ENCODE results near the gene TMEM52B.

Gene TMEM52B

DNA sequence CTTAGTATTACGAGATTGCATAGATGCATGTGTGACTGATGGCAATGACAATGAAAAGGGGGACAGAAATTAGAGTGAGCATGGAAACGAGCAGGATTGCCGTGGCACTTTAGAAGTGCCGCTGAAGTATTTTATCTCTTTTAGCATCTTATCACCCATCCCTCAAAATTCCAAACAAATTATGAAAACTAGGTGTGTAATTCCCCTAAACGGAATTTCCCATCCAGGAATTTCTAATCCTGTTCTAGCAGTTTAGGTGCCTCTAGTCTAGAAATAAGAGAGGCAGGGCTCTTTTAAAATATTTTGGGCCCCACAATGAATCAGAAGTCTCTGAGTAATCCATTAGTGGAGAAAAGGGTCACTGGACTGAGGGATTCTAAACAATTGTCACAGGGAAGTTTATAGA, 947 bp downstream of the TMEM52B start:
- H3K9ac ChIP-seq (ENCODE audit: low read depth, low read length, poor library complexity): no peak overlapping the region
- H3K9me3 ChIP-seq (replicated peaks in 1 of 2; ENCODE audit: control insufficient read depth in 2 of 2, insufficient read depth in 1 of 2, low read depth in 1 of 2, low read length in 2 of 2): no peaks in the 10 kb centered on the region
- no peaks in the 10 kb centered on the region for H3K4me1 ChIP-seq (ENCODE audit: control insufficient read depth in 2 of 2, insufficient read depth in 1 of 2, low read depth in 1 of 2, low read length in 2 of 2)
- H3K14ac ChIP-seq (ENCODE audit: low read length): no peak overlapping the region
- no peak overlapping the region for H2AFZ ChIP-seq (ENCODE audit: low read length)
- H3K4ac ChIP-seq (ENCODE audit: low read length): no peak overlapping the region
- H4K91ac ChIP-seq (ENCODE audit: low read depth, low read length, poor library complexity): no peak overlapping the region
- H2BK12ac ChIP-seq (ENCODE audit: low read length): no peak overlapping the region
- no peak overlapping the region for H3K4me2 ChIP-seq (ENCODE audit: insufficient read depth, low read length, poor library complexity, severe bottlenecking)
- peaks cover 1% of the 10 kb centered on the region for H3K79me1 ChIP-seq (ENCODE audit: low read depth, low read length)
- WGBS, 2 donors (ENCODE audit: extremely low coverage in 2 of 2, insufficient read length in 2 of 2, insufficient replicate concordance in 1 of 2): no CpG with 5 or more reads among the region's 5 CpGs
- no peak overlapping the region for H2AK5ac ChIP-seq (ENCODE audit: low read depth, low read length)
- no peak overlapping the region for H3K27ac ChIP-seq (replicated peaks; ENCODE audit: low read length)
- no peak overlapping the region for H2BK15ac ChIP-seq (ENCODE audit: low read length)
- H3K18ac ChIP-seq (ENCODE audit: low read length): no peak overlapping the region
- peaks cover 0 to 12% (median 0%) of the 10 kb centered on the region in 3 experiments for H3K27me3 ChIP-seq (ENCODE audit: control insufficient read depth in 3 of 3, insufficient read depth in 3 of 3, low read depth in 1 of 3, low read length in 3 of 3)
- no peak overlapping the region for H4K8ac ChIP-seq (ENCODE audit: low read depth, low read length)
- no peak for DNase-seq (ENCODE audit: low spot score)
- no peak overlapping the region for H3K23ac ChIP-seq (ENCODE audit: low read depth, low read length, poor library complexity)
- no peak overlapping the region for H2BK120ac ChIP-seq (ENCODE audit: low read depth, low read length)
- no peaks in the 10 kb centered on the region for H3K36me3 ChIP-seq (replicated peaks in 1 of 2; ENCODE audit: control insufficient read depth in 2 of 2, insufficient read depth in 2 of 2, low read length in 2 of 2)
- H3K4me3 ChIP-seq (ENCODE audit: low read length in 2 of 2): no peak overlapping the region
- H2BK5ac ChIP-seq (ENCODE audit: low read length): no peak overlapping the region

- Histone ChIP-seq H2AFZ (ENCODE audit: low read length) (no peak overlapping the region), H2AK5ac (ENCODE audit: low read depth, low read length) (no peak overlapping the region), H4K91ac (ENCODE audit: low read depth, low read length, poor library complexity) (no peak overlapping the region), H3K4ac (ENCODE audit: low read length) (no peak overlapping the region), H3K9ac (ENCODE audit: low read depth, low read length, poor library complexity) (no peak overlapping the region), H2BK12ac (ENCODE audit: low read length) (no peak overlapping the region), H3K27me3 (ENCODE audit: control insufficient read depth in 3 of 3, insufficient read depth in 3 of 3, low read depth in 1 of 3, low read length in 3 of 3) (peaks cover 0 to 12% (median 0%) of the 10 kb centered on the region in 3 experiments), H3K79me1 (ENCODE audit: low read depth, low read length) (peaks cover 3% of the 10 kb centered on the region), H2BK5ac (ENCODE audit: low read length) (no peak overlapping the region), H4K8ac (ENCODE audit: low read depth, low read length) (no peak overlapping the region), H3K4me3 (ENCODE audit: low read length in 2 of 2) (no peak overlapping the region), H3K27ac (replicated peaks; ENCODE audit: low read length) (no peak overlapping the region), H2BK15ac (ENCODE audit: low read length) (no peak overlapping the region), H3K18ac (ENCODE audit: low read length) (no peak overlapping the region), H2BK120ac (ENCODE audit: low read depth, low read length) (no peak overlapping the region), H3K4me2 (ENCODE audit: insufficient read depth, low read length, poor library complexity, severe bottlenecking) (no peak overlapping the region), H3K4me1 (ENCODE audit: control insufficient read depth in 2 of 2, insufficient read depth in 1 of 2, low read depth in 1 of 2, low read length in 2 of 2) (no peaks in the 10 kb centered on the region), H3K23ac (ENCODE audit: low read depth, low read length, poor library complexity) (no peak overlapping the region), H3K36me3 (replicated peaks in 1 of 2; ENCODE audit: control insufficient read depth in 2 of 2, insufficient read depth in 2 of 2, low read length in 2 of 2) (no peaks in the 10 kb centered on the region), H3K14ac (ENCODE audit: low read length) (no peak overlapping the region), H3K9me3 (replicated peaks in 1 of 2; ENCODE audit: control insufficient read depth in 2 of 2, insufficient read depth in 1 of 2, low read depth in 1 of 2, low read length in 2 of 2) (no peaks in the 10 kb centered on the region)
- no CpG with 5 or more reads among the region's 5 CpGs for WGBS, 2 donors (ENCODE audit: extremely low coverage in 2 of 2, insufficient read length in 2 of 2, insufficient replicate concordance in 1 of 2)
- no peak for DNase-seq (ENCODE audit: low spot score)
These were observed 3.7 kb downstream of the TMEM52B start for GRCh38 chr12:10182354-10183049.

DNA sequence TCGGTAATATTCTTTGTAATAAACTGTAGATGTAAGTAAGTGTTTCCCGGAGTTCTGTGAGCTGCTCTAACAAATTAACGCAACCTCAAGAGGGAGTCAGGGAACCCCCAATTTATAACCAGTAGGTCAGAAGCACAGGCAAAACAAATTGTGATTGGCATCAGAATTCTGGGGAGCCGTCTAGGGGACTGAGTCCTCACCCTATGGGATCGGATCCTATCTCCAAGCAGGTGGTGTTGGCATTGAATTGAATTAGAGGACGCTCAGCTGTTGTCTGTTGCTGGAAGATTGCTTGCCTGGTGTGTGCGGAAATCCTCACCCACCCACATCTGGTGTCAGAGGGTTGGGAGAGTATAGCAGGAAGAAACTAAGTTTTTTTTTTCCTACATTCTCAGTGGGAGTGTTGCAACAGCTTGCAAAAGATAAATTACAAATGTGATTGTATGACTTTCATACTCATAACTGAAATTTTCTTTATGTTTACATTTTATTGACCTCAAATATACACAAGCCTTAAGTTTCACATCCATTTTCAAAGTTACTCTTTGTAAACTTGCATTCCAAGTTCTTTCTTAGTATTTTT, 5.5 kb downstream of the TMEM52B start:
- Histone ChIP-seq H3K9ac (ENCODE audit: low read depth, low read length, poor library complexity) (no peak overlapping the region), H4K8ac (ENCODE audit: low read depth, low read length) (no peak overlapping the region), H3K27ac (replicated peaks; ENCODE audit: low read length) (no peak overlapping the region), H3K18ac (ENCODE audit: low read length) (no peak overlapping the region), H3K9me3 (replicated peaks in 1 of 2; ENCODE audit: control insufficient read depth in 2 of 2, insufficient read depth in 1 of 2, low read depth in 1 of 2, low read length in 2 of 2) (no peaks in the 10 kb centered on the region), H2BK5ac (ENCODE audit: low read length) (no peak overlapping the region), H3K27me3 (ENCODE audit: control insufficient read depth in 3 of 3, insufficient read depth in 3 of 3, low read depth in 1 of 3, low read length in 3 of 3) (peaks cover 0 to 7% (median 0%) of the 10 kb centered on the region in 3 experiments), H3K4ac (ENCODE audit: low read length) (no peak overlapping the region), H3K36me3 (replicated peaks in 1 of 2; ENCODE audit: control insufficient read depth in 2 of 2, insufficient read depth in 2 of 2, low read length in 2 of 2) (no peaks in the 10 kb centered on the region), H2AFZ (ENCODE audit: low read length) (no peak overlapping the region), H3K79me1 (ENCODE audit: low read depth, low read length) (peaks cover 3% of the 10 kb centered on the region), H3K4me3 (ENCODE audit: low read length in 2 of 2) (no peak overlapping the region), H2AK5ac (ENCODE audit: low read depth, low read length) (no peak overlapping the region), H3K14ac (ENCODE audit: low read length) (no peak overlapping the region), H3K4me2 (ENCODE audit: insufficient read depth, low read length, poor library complexity, severe bottlenecking) (no peak overlapping the region), H2BK12ac (ENCODE audit: low read length) (no peak overlapping the region), H3K23ac (ENCODE audit: low read depth, low read length, poor library complexity) (no peak overlapping the region), H3K4me1 (ENCODE audit: control insufficient read depth in 2 of 2, insufficient read depth in 1 of 2, low read depth in 1 of 2, low read length in 2 of 2) (no peaks in the 10 kb centered on the region), H4K91ac (ENCODE audit: low read depth, low read length, poor library complexity) (no peak overlapping the region), H2BK120ac (ENCODE audit: low read depth, low read length) (no peak overlapping the region), H2BK15ac (ENCODE audit: low read length) (no peak overlapping the region)
- no CpG with 5 or more reads among the region's 7 CpGs for WGBS, 2 donors (ENCODE audit: extremely low coverage in 2 of 2, insufficient read length in 2 of 2, insufficient replicate concordance in 1 of 2)
- no peak for DNase-seq (ENCODE audit: low spot score)

DNA sequence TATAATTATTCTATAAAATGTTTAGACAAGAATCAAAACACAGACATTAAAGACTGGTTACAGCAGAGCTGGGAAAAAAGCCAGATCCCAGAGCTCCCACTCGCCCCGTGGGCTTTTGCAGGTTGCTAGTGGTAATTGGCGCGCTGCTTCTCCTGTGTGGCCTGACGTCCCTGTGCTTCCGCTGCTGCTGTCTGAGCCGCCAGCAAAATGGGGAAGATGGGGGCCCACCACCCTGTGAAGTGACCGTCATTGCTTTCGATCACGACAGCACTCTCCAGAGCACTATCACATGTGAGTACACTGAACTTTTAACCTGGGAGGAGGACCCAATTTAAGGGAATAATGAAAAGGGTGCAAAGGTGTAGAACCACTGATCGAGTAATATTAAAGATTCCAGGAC, 7.5 kb downstream of the TMEM52B start:
- no peak overlapping the region for H3K4ac ChIP-seq (ENCODE audit: low read length)
- H3K9me3 ChIP-seq (replicated peaks in 1 of 2; ENCODE audit: control insufficient read depth in 2 of 2, insufficient read depth in 1 of 2, low read depth in 1 of 2, low read length in 2 of 2): no peaks in the 10 kb centered on the region
- no peak overlapping the region for H2BK120ac ChIP-seq (ENCODE audit: low read depth, low read length)
- H3K9ac ChIP-seq (ENCODE audit: low read depth, low read length, poor library complexity): no peak overlapping the region
- peaks cover 3% of the 10 kb centered on the region for H3K79me1 ChIP-seq (ENCODE audit: low read depth, low read length)
- no peak overlapping the region for H2BK5ac ChIP-seq (ENCODE audit: low read length)
- no peak overlapping the region for H2BK15ac ChIP-seq (ENCODE audit: low read length)
- WGBS, 2 donors (ENCODE audit: extremely low coverage in 2 of 2, insufficient read length in 2 of 2, insufficient replicate concordance in 1 of 2): no CpG with 5 or more reads among the region's 11 CpGs
- no peak for DNase-seq (ENCODE audit: low spot score)
- H3K18ac ChIP-seq (ENCODE audit: low read length): peak overlapping the region; percentile 64
- H2AK5ac ChIP-seq (ENCODE audit: low read depth, low read length): no peak overlapping the region
- no peak overlapping the region for H4K91ac ChIP-seq (ENCODE audit: low read depth, low read length, poor library complexity)
- no peak overlapping the region for H4K8ac ChIP-seq (ENCODE audit: low read depth, low read length)
- H3K36me3 ChIP-seq (replicated peaks in 1 of 2; ENCODE audit: control insufficient read depth in 2 of 2, insufficient read depth in 2 of 2, low read length in 2 of 2): no peaks in the 10 kb centered on the region
- H3K23ac ChIP-seq (ENCODE audit: low read depth, low read length, poor library complexity): no peak overlapping the region
- H3K27me3 ChIP-seq (ENCODE audit: control insufficient read depth in 3 of 3, insufficient read depth in 3 of 3, low read depth in 1 of 3, low read length in 3 of 3): no peaks in the 10 kb centered on the region
- no peak overlapping the region for H3K4me3 ChIP-seq (ENCODE audit: low read length in 2 of 2)
- no peak overlapping the region for H3K4me2 ChIP-seq (ENCODE audit: insufficient read depth, low read length, poor library complexity, severe bottlenecking)
- no peak overlapping the region for H3K27ac ChIP-seq (replicated peaks; ENCODE audit: low read length)
- H3K4me1 ChIP-seq (ENCODE audit: control insufficient read depth in 2 of 2, insufficient read depth in 1 of 2, low read depth in 1 of 2, low read length in 2 of 2): no peaks in the 10 kb centered on the region
- no peak overlapping the region for H2BK12ac ChIP-seq (ENCODE audit: low read length)
- no peak overlapping the region for H2AFZ ChIP-seq (ENCODE audit: low read length)
- H3K14ac ChIP-seq (ENCODE audit: low read length): no peak overlapping the region
